H1 (cell line): ENCODE measurements around the gene MADD. TPM values are rescaled to one million over a fixed set of nuclear protein-coding genes. Genes with fewer than 3 reads are reported as not detected.

Source experiments
- BRCA1 ChIP-seq: IDR thresholded peaks from 2 replicates; pipeline ENCODE4 v1.6.1; 2012; ENCODE audit warnings: low read depth, low read length, improper control_type of control experiment
- KDM1A ChIP-seq: fragments of 200-600, 300-600 bp; sonication (generic); IDR thresholded peaks from 2 replicates; pipeline ENCODE4 v1.7.1; 2016; ENCODE audit warnings: mild to moderate bottlenecking, low read length, borderline replicate concordance
- RNF2 ChIP-seq: fragments of 200-900, 300-1000 bp; sonication (generic); IDR thresholded peaks from 2 replicates; pipeline ENCODE4 v1.7.1; 2016; ENCODE audit warnings: borderline replicate concordance, low read depth, mild to moderate bottlenecking, antibody characterized with exemption, low read length; ENCODE audit not compliant: poor library complexity, severe bottlenecking; ENCODE audit errors: missing control alignments
- SIN3A ChIP-seq, 2 experiments: IDR thresholded peaks in 1 of 2; conservative IDR thresholded peaks in 1 of 2; 2 replicates each; pipeline ENCODE4 v1.6.1; 2011 to 2012; ENCODE audit warnings: low read length in 2 of 2, improper control_type of control experiment in 1 of 2, low read depth in 1 of 2, mild to moderate bottlenecking in 1 of 2
- SIRT6 ChIP-seq: IDR thresholded peaks from one replicate; pipeline ENCODE4 v1.7.1; 2012; ENCODE audit warnings: low read length, inconsistent platforms
- SUZ12 ChIP-seq: fragments of 200-600 bp; sonication (generic); IDR thresholded peaks from 2 replicates; pipeline ENCODE4 v1.6.1; 2012; ENCODE audit warnings: mild to moderate bottlenecking, inconsistent platforms, low read length, moderate library complexity, mixed read lengths
- TCF12 ChIP-seq: IDR thresholded peaks from 2 replicates; pipeline ENCODE4 v1.6.1; 2011; ENCODE audit warnings: low read depth, mild to moderate bottlenecking, low read length
- ZNF274 ChIP-seq: IDR thresholded peaks from 2 replicates; pipeline ENCODE4 v1.7.0; 2012; ENCODE audit warnings: low read length, borderline replicate concordance; ENCODE audit errors: extremely low read depth
- polyA plus RNA-seq, 7 experiments: library from polyadenylated mRNA; depleted of rRNA in 3 of 7; stranded (reverse) in 5 of 7; unstranded in 2 of 7; fragments of >200 nt in 5 of 7; fragments of 200-250 nt in 2 of 7; gene quantifications; 1 replicate in 5 of 7; 2 replicates in 1 of 7; 4 replicates in 1 of 7; pipeline versions ENCODE4 v1.2.1 to v1.2.3, GENCODE V29; 2011 to 2013; ENCODE audit warnings: missing spikeins in 2 of 7, mixed read lengths in 2 of 7
- total RNA-seq: library from RNA; stranded (reverse); fragmentation: NEBNext Ultra II Directional; extraction: Animal tissue kit (Norgen Biotek cat#: 25700); gene quantifications from 2 replicates; pipeline ENCODE4 v1.2.1, GENCODE V29; 2021
- TF ChIP-seq, protein P1 (sequence below): fragments of 300-600 bp; sonication (generic); IDR thresholded peaks from 2 replicates; pipeline ENCODE4 v1.7.1; 2012; ENCODE audit warnings: low read length, moderate library complexity, mild to moderate bottlenecking, inconsistent platforms; ENCODE audit not compliant: insufficient replicate concordance
- TF ChIP-seq, protein P2 (sequence below): IDR thresholded peaks from 2 replicates; pipeline ENCODE4 v1.6.1; 2012; ENCODE audit warnings: low read length, inconsistent platforms

Gene MADD
- total and polyA plus RNA-seq, 2 of the 8 experiments (the other 6 are each of a cell fraction or from before 2014, with no cell fraction given): 32.5 to 45.4 TPM

DNA sequence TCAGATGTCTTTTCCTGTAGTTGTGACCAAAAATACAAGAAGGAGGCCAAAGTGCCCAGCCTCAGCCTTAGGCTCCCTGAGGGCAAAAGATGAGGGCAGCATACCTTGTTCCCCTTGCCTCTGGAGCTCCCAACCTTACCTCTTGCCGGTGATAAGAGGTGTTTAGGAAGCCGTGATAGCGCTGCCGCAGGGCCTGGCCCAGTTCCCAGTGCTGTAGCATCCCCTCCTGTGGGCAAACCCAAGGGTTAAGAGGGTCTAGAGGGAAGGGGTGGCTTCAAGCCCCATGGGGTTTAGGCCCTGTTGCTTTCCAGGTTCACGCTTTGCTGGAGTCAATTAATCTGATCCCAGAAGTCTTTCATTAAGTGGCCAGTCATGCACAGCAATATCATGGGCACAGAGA is 22.4 kb upstream of the MADD start (continued):
- TF ChIP-seq, protein P1, sequence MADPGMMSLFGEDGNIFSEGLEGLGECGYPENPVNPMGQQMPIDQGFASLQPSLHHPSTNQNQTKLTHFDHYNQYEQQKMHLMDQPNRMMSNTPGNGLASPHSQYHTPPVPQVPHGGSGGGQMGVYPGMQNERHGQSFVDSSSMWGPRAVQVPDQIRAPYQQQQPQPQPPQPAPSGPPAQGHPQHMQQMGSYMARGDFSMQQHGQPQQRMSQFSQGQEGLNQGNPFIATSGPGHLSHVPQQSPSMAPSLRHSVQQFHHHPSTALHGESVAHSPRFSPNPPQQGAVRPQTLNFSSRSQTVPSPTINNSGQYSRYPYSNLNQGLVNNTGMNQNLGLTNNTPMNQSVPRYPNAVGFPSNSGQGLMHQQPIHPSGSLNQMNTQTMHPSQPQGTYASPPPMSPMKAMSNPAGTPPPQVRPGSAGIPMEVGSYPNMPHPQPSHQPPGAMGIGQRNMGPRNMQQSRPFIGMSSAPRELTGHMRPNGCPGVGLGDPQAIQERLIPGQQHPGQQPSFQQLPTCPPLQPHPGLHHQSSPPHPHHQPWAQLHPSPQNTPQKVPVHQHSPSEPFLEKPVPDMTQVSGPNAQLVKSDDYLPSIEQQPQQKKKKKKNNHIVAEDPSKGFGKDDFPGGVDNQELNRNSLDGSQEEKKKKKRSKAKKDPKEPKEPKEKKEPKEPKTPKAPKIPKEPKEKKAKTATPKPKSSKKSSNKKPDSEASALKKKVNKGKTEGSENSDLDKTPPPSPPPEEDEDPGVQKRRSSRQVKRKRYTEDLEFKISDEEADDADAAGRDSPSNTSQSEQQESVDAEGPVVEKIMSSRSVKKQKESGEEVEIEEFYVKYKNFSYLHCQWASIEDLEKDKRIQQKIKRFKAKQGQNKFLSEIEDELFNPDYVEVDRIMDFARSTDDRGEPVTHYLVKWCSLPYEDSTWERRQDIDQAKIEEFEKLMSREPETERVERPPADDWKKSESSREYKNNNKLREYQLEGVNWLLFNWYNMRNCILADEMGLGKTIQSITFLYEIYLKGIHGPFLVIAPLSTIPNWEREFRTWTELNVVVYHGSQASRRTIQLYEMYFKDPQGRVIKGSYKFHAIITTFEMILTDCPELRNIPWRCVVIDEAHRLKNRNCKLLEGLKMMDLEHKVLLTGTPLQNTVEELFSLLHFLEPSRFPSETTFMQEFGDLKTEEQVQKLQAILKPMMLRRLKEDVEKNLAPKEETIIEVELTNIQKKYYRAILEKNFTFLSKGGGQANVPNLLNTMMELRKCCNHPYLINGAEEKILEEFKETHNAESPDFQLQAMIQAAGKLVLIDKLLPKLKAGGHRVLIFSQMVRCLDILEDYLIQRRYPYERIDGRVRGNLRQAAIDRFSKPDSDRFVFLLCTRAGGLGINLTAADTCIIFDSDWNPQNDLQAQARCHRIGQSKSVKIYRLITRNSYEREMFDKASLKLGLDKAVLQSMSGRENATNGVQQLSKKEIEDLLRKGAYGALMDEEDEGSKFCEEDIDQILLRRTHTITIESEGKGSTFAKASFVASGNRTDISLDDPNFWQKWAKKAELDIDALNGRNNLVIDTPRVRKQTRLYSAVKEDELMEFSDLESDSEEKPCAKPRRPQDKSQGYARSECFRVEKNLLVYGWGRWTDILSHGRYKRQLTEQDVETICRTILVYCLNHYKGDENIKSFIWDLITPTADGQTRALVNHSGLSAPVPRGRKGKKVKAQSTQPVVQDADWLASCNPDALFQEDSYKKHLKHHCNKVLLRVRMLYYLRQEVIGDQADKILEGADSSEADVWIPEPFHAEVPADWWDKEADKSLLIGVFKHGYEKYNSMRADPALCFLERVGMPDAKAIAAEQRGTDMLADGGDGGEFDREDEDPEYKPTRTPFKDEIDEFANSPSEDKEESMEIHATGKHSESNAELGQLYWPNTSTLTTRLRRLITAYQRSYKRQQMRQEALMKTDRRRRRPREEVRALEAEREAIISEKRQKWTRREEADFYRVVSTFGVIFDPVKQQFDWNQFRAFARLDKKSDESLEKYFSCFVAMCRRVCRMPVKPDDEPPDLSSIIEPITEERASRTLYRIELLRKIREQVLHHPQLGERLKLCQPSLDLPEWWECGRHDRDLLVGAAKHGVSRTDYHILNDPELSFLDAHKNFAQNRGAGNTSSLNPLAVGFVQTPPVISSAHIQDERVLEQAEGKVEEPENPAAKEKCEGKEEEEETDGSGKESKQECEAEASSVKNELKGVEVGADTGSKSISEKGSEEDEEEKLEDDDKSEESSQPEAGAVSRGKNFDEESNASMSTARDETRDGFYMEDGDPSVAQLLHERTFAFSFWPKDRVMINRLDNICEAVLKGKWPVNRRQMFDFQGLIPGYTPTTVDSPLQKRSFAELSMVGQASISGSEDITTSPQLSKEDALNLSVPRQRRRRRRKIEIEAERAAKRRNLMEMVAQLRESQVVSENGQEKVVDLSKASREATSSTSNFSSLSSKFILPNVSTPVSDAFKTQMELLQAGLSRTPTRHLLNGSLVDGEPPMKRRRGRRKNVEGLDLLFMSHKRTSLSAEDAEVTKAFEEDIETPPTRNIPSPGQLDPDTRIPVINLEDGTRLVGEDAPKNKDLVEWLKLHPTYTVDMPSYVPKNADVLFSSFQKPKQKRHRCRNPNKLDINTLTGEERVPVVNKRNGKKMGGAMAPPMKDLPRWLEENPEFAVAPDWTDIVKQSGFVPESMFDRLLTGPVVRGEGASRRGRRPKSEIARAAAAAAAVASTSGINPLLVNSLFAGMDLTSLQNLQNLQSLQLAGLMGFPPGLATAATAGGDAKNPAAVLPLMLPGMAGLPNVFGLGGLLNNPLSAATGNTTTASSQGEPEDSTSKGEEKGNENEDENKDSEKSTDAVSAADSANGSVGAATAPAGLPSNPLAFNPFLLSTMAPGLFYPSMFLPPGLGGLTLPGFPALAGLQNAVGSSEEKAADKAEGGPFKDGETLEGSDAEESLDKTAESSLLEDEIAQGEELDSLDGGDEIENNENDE: no peak
- TF ChIP-seq ZNF274 (no peak), TCF12 (no peak), BRCA1 (no peak), SIN3A (conservative IDR thresholded peaks at IDR 0.05 in 1 of 2, IDR thresholded peaks at IDR 0.05 in 1 of 2; ENCODE audit: low read depth in 1 of 2, low read length in 2 of 2) (no peak), SUZ12 (no peak), SIRT6 (no peak), KDM1A (no peak), RNF2 (no peak)
- TF ChIP-seq, protein P2, sequence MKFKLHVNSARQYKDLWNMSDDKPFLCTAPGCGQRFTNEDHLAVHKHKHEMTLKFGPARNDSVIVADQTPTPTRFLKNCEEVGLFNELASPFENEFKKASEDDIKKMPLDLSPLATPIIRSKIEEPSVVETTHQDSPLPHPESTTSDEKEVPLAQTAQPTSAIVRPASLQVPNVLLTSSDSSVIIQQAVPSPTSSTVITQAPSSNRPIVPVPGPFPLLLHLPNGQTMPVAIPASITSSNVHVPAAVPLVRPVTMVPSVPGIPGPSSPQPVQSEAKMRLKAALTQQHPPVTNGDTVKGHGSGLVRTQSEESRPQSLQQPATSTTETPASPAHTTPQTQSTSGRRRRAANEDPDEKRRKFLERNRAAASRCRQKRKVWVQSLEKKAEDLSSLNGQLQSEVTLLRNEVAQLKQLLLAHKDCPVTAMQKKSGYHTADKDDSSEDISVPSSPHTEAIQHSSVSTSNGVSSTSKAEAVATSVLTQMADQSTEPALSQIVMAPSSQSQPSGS: no peak
